T-helper 2 cell treated with Interferon-gamma antibody and Interleukin-4, amounts not matched to agents 5 μg/mL and 100 μg/mL, for 36 hours (primary cell): ENCODE data around the gene PPFIBP2.

Experiments used
- DNase-seq: peaks from one replicate; pipeline ENCODE4 v3.0.0; 2021; ENCODE audit warnings: low spot score
- H3K27ac Mint-ChIP-seq: one replicate; pipeline ENCODE4 v1.8.0; 2021; ENCODE audit warnings: mild to moderate bottlenecking, mixed read lengths
- H3K27me3 Mint-ChIP-seq: one replicate; pipeline ENCODE4 v1.8.0; 2021; ENCODE audit warnings: low read depth, mixed read lengths
- H3K36me3 Mint-ChIP-seq: one replicate; pipeline ENCODE4 v1.8.0; 2021; ENCODE audit warnings: low read depth, mixed read lengths
- H3K4me1 Mint-ChIP-seq: one replicate; pipeline ENCODE4 v1.8.0; 2021; ENCODE audit warnings: low read depth, mixed read lengths
- H3K4me3 Mint-ChIP-seq: one replicate; pipeline ENCODE4 v1.8.0; 2022; ENCODE audit warnings: mild to moderate bottlenecking, moderate library complexity, mixed read lengths
- H3K9me3 Mint-ChIP-seq: one replicate; pipeline ENCODE4 v1.8.0; 2021; ENCODE audit warnings: mixed read lengths

Gene PPFIBP2

DNA sequence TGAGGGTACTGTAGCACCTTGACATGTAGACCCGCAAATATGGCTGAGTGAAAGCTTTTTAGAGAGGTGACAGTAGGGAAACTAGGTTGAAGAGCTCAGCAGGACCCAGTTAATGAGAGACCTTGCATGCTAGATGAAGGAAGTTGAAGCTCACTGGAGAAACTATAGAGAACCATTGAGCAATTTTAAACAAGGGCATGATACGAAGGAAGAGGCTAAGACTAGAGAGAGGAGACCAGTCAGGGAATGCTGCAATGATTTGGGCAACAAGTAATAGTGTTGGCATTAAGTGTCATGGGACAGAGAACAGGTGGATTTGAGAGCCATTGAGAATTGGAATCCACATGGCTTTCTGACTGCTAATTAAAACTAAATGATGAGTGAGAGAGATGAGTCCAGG lies 24.4 kb upstream of the PPFIBP2 start:
- no peaks in the 10 kb centered on the region for H3K9me3 Mint-ChIP-seq
- H3K27me3 Mint-ChIP-seq, result peaks cover 2% of the 10 kb centered on the region
- H3K27ac Mint-ChIP-seq, result no peak overlapping the region

DNA sequence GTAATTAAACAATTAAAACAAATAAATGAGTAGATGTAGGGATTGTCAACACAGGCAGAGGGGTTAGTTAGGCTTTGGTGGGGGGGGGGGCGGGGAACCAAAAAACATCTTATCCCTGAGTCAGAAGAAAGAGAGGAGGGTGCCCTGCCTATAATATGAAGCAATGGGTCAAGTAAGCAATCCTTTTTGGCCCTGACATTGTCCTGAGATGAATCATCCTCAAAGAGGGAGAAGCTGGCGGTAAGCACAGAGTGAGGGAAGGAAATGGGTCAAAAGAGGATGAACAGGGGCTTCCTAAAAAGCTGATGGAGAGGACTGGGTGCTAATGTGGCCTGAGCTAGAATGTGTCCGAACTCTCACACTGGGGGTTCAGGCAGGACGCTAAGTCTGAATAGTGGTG lies 23.7 kb upstream of the PPFIBP2 start:
- no peak for DNase-seq
- no peaks in the 10 kb centered on the region for H3K36me3 Mint-ChIP-seq
- H3K27me3 Mint-ChIP-seq, result peaks cover 2% of the 10 kb centered on the region
- no peak overlapping the region for H3K4me3 Mint-ChIP-seq
- H3K27ac Mint-ChIP-seq, result no peak overlapping the region
- no peaks in the 10 kb centered on the region for H3K9me3 Mint-ChIP-seq
- no peaks in the 10 kb centered on the region for H3K4me1 Mint-ChIP-seq

More for the DNA sequence above, 24.4 kb upstream of the PPFIBP2 start:
- Mint-ChIP-seq H3K4me1 (no peaks in the 10 kb centered on the region), H3K36me3 (no peaks in the 10 kb centered on the region), H3K4me3 (no peak overlapping the region)
- no peak for DNase-seq

DNA sequence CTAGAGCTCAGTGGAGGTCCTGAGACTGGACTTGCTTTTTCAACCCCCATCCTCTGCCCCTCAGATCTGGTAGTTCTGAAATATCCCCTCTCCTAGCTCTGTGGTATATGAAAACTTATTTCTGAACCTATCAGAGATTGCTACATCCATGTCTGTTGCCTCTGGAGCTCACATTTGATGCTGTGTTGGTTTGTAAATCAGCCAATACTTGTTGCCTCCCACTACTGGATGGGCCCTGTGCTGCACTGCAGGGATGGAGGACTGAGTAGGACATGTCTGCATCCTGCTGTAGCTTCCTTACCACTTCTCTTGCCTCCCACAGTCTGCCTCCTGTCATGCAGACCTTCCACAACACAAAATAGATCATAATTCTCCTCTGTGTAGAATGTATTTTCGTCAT lies 23.3 kb upstream of the PPFIBP2 start:
- Mint-ChIP-seq H3K27me3 (peaks cover 2% of the 10 kb centered on the region), H3K4me3 (no peak overlapping the region), H3K4me1 (no peaks in the 10 kb centered on the region), H3K36me3 (no peaks in the 10 kb centered on the region), H3K27ac (no peak overlapping the region), H3K9me3 (no peaks in the 10 kb centered on the region)
- no peak for DNase-seq

DNA sequence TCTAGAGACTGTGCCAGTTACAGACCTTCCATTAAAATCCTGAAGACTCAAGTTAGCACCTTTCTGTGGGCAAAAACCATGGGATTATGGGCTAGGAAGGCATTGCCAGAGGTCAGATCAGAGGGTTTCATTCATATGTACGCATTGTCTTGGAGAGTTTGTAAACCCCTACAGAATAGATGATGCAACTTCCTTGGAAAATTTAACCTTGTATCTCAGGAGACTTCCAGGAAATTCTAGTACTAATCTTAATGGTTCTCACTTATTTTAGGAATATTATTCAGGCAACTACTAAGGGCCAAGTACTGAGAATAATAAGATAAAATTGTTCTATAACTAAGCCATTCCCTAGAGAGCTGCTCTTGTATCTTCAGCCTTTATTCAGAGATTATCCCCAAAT lies 21.5 kb upstream of the PPFIBP2 start:
- H3K27me3 Mint-ChIP-seq, result peaks cover 2% of the 10 kb centered on the region
- no peaks in the 10 kb centered on the region for H3K36me3 Mint-ChIP-seq
- H3K4me1 Mint-ChIP-seq, result peaks cover 3% of the 10 kb centered on the region
- H3K9me3 Mint-ChIP-seq, result no peaks in the 10 kb centered on the region
- H3K4me3 Mint-ChIP-seq, result no peak overlapping the region
- H3K27ac Mint-ChIP-seq, result no peak overlapping the region
- DNase-seq, result no peak

DNA sequence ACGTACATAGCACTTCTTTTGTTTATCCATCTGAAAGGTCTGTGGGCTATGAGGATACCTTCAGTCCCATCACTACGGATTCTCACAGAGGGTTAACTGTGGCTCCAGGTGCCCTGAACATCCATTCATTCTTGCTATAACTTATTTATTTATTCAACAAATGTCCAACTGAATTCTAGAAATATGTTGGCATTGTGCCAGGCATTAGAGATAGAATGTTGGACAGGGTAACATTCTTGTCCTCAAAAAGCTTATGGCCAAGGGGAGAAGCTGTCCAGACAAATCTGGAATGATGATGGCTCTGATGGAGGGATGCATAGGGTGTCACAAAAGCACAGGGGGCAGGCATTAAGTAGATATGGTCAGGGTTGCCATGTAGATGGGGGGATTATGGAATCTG lies 20.1 kb upstream of the PPFIBP2 start:
- Mint-ChIP-seq H3K4me3 (no peak overlapping the region), H3K36me3 (no peaks in the 10 kb centered on the region), H3K4me1 (peaks cover 3% of the 10 kb centered on the region), H3K27ac (no peak overlapping the region), H3K27me3 (peaks cover 5% of the 10 kb centered on the region), H3K9me3 (no peaks in the 10 kb centered on the region)
- no peak for DNase-seq

DNA sequence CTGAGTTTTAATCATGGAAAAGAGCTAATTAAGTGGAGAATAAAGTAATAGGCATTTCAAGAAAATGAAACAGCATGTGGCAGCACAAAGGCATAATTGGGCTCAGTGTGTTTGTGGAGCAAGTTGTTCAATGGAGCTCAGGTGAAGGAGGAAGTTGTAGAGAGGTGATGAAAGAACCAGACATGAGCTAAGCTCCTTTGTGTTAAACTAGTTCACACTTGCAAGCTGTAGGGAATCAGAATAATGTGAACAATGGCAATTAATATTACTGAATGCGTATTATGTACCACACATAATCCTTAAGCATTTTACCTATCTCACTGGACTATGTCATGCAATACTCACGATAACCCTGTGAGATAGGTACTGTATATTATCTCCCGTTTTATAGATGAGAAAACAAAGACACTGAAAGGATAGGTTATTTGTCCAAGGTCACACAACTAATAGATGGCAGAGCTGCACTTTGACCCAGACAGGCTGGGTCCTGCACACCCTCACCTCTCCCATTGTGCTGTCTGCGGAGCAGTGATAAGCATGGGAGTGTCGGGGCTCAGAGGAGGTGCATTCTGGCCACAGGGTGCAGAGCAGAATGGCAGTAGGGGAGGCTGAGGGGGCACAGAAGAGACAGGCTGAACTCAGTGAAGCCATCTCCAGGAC lies 19.6 kb upstream of the PPFIBP2 start:
- Mint-ChIP-seq H3K9me3 (no peaks in the 10 kb centered on the region), H3K4me1 (peaks cover 3% of the 10 kb centered on the region), H3K36me3 (no peaks in the 10 kb centered on the region), H3K4me3 (no peak overlapping the region), H3K27me3 (peaks cover 5% of the 10 kb centered on the region), H3K27ac (no peak overlapping the region)
- no peak for DNase-seq

DNA sequence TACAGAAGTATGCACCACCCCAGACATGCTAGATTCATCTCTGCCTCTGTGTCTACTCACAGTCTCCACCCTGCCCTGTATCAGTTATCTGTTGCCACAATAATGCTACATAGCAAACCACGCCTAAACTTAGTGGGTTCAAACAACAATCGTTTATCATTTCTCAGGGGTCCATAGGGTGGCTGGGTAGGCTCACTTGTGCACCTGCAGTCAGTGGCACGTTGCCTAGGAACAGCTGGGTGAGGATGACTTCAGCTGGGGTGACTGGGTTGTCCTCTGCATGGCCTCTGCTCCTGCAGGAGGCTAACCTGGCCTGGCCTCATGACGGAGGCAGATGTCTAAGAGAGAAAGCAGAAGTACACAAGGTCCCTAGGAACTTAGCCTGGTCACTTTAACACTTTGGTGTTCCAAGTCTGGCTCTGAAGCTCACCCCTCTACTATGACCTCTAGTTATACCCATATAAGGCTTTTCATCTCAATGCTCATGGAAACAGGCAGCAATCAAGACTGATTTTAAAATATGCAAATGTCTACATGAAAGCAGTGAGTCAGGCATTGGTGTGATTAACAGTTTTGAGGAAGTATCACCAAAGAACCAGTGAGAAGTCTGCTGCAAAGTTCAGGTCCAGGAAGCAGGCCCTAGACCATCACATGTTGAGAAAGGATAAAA lies 17.8 kb upstream of the PPFIBP2 start:
- Mint-ChIP-seq H3K27me3 (peaks cover 2% of the 10 kb centered on the region), H3K36me3 (no peaks in the 10 kb centered on the region), H3K4me3 (no peak overlapping the region), H3K9me3 (no peaks in the 10 kb centered on the region), H3K4me1 (peaks cover 3% of the 10 kb centered on the region), H3K27ac (no peak overlapping the region)
- DNase-seq, result no peak

DNA sequence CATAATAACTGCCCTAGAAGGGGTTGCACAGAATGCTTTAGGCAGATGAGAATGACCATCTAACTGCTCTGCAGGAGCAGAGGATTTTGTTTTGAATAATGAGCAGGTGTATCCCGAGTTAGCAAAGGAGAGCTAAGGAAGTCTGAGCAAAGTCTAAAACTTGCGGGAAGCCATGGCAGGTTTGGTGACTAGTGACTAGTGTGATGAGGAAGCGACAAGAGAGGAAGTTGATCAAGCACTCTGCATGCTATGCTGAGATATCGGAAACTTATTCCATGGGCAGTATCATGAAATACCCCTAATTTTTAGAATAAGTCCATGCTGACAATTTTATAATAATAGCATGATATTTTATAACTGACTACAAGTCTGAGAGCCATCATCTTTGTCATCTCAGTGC lies 15.6 kb upstream of the PPFIBP2 start:
- Mint-ChIP-seq H3K27me3 (peaks cover 2% of the 10 kb centered on the region), H3K27ac (no peak overlapping the region), H3K4me3 (no peak overlapping the region), H3K4me1 (peaks cover 3% of the 10 kb centered on the region), H3K9me3 (no peaks in the 10 kb centered on the region), H3K36me3 (no peaks in the 10 kb centered on the region)
- DNase-seq, result no peak

DNA sequence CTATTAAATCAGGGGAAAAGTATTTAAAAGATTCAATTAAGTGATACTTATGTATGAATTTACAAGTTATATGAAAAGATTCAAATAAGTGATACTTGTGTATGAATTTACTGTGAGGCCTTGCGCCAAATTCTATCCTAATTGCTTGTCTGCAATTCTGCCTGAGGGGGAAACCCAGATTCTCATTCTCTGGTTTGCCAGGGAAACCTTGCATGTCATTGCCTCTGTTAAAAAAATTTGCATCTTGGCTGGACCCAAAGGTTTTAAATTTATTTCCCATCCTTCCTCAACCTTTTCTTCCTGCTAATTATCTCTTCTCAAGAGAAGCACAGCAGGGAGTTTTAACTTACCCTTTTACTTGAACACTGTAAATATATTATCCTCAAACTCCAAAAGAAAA lies 14.7 kb upstream of the PPFIBP2 start:
- no peak overlapping the region for H3K4me3 Mint-ChIP-seq
- H3K9me3 Mint-ChIP-seq, result no peaks in the 10 kb centered on the region
- no peak overlapping the region for H3K27ac Mint-ChIP-seq
- peaks cover 3% of the 10 kb centered on the region for H3K4me1 Mint-ChIP-seq
- no peak for DNase-seq
- H3K36me3 Mint-ChIP-seq, result no peaks in the 10 kb centered on the region
- peaks cover 2% of the 10 kb centered on the region for H3K27me3 Mint-ChIP-seq

DNA sequence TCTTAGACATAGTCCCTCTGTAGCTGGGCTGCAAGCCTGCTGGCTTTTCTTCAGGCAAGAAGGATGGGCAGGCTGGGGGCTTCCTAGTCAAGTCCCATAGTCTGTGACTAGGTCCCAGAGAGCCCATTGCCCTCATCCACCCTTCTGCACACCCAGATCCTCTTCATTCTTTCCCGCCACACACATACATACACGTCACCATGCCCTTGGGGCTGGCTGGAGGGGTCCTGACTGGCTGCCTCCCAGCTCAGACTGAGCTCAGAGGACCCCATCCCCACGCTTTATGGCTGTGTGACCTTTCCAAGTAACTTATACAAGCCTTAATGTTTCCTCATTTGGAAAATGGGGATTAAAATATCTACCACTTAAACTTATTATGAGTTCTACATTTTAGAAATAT lies 13.5 kb upstream of the PPFIBP2 start:
- Mint-ChIP-seq H3K9me3 (no peaks in the 10 kb centered on the region), H3K4me3 (no peak overlapping the region), H3K36me3 (no peaks in the 10 kb centered on the region), H3K27ac (no peak overlapping the region), H3K27me3 (peaks cover 2% of the 10 kb centered on the region), H3K4me1 (peaks cover 3% of the 10 kb centered on the region)
- no peak for DNase-seq

DNA sequence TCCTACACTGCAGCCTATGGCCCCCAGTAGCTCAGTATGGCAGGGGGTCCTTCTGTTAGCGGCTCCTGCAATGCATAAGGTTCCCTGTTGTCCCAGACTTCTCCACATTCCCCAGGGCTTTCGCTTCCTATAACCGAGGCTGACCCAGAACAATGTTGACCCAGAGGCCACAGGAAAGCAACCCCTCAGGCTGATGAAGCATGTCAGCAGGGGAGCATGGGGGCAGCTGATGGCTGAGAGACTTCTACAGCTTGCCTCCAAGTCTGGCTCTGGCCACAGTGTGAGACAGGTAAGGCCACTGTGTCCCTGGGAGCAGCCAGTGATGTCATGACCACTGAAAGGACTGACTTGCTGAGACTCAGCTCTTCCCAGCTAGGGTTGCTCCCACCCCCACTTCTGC lies 12.5 kb upstream of the PPFIBP2 start:
- H3K27ac Mint-ChIP-seq, result no peak overlapping the region
- no peak for DNase-seq
- H3K27me3 Mint-ChIP-seq, result peaks cover 2% of the 10 kb centered on the region
- no peaks in the 10 kb centered on the region for H3K9me3 Mint-ChIP-seq
- no peak overlapping the region for H3K4me3 Mint-ChIP-seq
- peaks cover 3% of the 10 kb centered on the region for H3K4me1 Mint-ChIP-seq
- H3K36me3 Mint-ChIP-seq, result no peaks in the 10 kb centered on the region

DNA sequence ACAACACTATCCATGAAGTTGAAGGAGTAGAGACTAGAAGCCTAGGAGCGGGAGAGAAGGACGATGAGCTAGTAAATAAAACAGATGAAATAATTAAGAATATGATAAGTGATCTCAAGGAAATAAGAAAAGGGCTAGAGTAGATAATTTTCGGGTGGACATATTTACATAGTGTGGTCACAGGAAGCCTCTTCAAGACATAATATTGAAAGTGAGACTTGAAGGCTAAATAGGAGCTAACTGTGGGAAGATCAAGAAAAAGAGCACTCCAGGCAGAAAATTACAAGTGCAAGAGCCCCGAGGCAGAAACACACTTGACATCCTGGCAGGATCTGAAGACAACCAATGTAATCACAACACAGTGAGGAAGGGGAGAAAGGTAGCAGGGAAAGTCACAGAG lies 11.9 kb upstream of the PPFIBP2 start:
- Mint-ChIP-seq H3K27me3 (peaks cover 2% of the 10 kb centered on the region), H3K36me3 (no peaks in the 10 kb centered on the region), H3K27ac (no peak overlapping the region)

DNA sequence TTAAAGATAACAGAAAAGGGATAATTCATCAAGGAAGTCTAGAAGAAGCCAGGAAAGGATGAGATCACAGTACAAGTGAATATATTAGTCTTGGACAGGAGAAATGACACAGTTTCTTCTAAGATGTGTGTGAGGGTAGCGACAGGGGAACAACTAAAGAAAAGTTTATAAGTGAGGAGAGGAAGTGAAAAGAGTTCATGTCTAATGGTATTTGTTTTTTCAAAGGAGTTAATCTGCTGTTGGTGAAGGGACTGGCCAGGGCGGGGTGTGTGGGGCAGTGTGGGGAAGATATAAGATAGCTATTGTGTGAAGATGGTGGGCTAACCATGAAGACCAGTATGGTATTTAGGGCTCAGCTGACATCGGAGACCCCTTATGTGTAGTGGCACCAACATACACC lies 7.6 kb upstream of the PPFIBP2 start:
- Mint-ChIP-seq H3K27ac (no peak overlapping the region), H3K9me3 (no peaks in the 10 kb centered on the region), H3K36me3 (no peaks in the 10 kb centered on the region), H3K4me1 (no peaks in the 10 kb centered on the region), H3K4me3 (no peak overlapping the region), H3K27me3 (peaks cover 2% of the 10 kb centered on the region)
- DNase-seq, result no peak

More for the DNA sequence above, 11.9 kb upstream of the PPFIBP2 start:
- DNase-seq, result no peak
- H3K4me1 Mint-ChIP-seq, result no peaks in the 10 kb centered on the region
- H3K9me3 Mint-ChIP-seq, result no peaks in the 10 kb centered on the region
- H3K4me3 Mint-ChIP-seq, result no peak overlapping the region

DNA sequence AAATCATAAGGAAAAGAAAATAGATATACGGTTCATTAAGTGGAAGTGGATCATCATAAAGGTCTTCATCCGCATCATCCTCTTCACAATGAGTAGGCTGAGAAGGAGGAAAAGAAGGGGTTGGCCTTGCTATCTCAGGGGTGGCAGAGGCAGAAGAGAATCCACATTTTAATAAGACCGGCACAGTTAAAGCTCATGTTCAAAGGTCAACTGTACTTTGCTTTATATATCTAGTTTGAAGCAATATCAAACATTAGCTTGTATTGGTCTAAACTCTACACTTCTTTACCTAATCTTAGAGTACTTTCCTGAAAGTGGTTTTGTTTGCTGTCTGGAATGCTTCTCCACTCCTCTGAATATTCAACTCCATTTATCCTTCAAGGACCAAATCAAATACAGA lies 5.7 kb upstream of the PPFIBP2 start:
- DNase-seq, result no peak
- H3K27me3 Mint-ChIP-seq, result peaks cover 2% of the 10 kb centered on the region

DNA sequence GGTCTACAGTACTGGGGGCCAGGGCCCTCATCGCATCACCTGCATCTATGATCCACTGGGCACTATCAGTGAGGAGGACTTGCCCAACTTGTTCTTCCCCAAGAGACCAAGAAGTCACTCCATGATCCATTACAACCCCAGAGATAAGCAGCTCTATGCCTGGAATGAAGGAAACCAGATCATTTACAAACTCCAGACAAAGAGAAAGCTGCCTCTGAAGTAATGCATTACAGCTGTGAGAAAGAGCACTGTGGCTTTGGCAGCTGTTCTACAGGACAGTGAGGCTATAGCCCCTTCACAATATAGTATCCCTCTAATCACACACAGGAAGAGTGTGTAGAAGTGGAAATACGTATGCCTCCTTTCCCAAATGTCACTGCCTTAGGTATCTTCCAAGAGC lies 3.8 kb upstream of the PPFIBP2 start:
- H3K4me3 Mint-ChIP-seq, result no peak overlapping the region
- no peak overlapping the region for H3K27ac Mint-ChIP-seq
- peaks cover 11% of the 10 kb centered on the region for H3K27me3 Mint-ChIP-seq
- peaks cover 3% of the 10 kb centered on the region for H3K4me1 Mint-ChIP-seq
- DNase-seq, result no peak
- no peaks in the 10 kb centered on the region for H3K36me3 Mint-ChIP-seq
- H3K9me3 Mint-ChIP-seq, result no peaks in the 10 kb centered on the region

More for the DNA sequence above, 5.7 kb upstream of the PPFIBP2 start:
- Mint-ChIP-seq H3K4me1 (peaks cover 3% of the 10 kb centered on the region), H3K27ac (no peak overlapping the region), H3K36me3 (no peaks in the 10 kb centered on the region), H3K4me3 (no peak overlapping the region), H3K9me3 (no peaks in the 10 kb centered on the region)
